Measurements from ENCODE around the gene ARF3.

GRCh38 chr12:48988030-48988649 lies 30.9 kb upstream of the ARF3 start:
- TF ChIP-seq CTCF (IDR thresholded peaks at IDR 0.05), result no peak
- TF ChIP-seq EP300 (IDR thresholded peaks at IDR 0.05), result no peak
- TF ChIP-seq POLR2A (IDR thresholded peaks at IDR 0.05), result no peak

All from ovary (tissue), 3 donors.